ENCODE measurements around the gene ITGA3. TPM values are rescaled to one million over a fixed set of nuclear protein-coding genes. Genes with fewer than 3 reads are reported as not detected.

The ITGA3 gene
- total and polyA plus RNA-seq, 2 experiments from 2014 or later = 105 to 330 TPM

DNA sequence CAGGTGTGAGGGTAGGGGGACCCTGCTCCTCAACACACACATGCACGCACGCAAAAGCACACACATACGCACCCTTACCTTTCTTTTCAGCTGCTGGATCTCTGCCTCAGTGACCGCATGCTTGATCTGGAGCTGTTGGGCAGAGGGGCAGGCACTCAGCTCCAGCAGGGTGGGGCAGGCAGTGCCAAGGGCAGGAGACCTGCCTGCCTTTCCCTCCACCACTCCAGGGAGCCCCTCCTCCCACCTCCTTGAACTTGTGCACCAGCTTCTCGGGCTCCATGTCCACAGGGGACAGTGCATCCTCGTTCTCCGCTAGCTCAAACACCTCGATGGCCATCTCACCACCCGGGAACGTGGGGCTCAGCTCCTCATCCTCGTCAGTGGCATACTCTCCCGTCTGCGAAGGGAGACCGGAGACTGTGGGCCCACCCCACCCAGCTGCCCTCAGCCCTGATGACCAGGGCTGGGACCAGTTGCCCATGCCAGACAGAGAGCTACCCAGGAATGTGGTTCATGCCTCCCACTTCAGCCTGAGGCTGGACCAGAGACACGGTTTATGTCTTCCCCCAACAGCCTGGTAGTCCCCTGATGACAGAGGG is 83.4 kb downstream of the ITGA3 start:
- Histone ChIP-seq H3K9me2 (ENCODE audit: insufficient read depth) (no peaks in the 10 kb centered on the region), H3K79me2 (ENCODE audit: insufficient read depth) (peaks cover 39% of the 10 kb centered on the region), H3K27ac (no peak overlapping the region), H2AFZ (no peak overlapping the region), H3K4me1 (ENCODE audit: insufficient read depth) (peaks cover 5% of the 10 kb centered on the region), H3K36me3 (ENCODE audit: low read depth) (peaks cover 35% of the 10 kb centered on the region), H3K4me3 (no peak overlapping the region), H3K27me3 (replicated peaks; ENCODE audit: insufficient read depth) (no peaks in the 10 kb centered on the region), H3K9ac (no peak overlapping the region), H3K4me2 (ENCODE audit: unreplicated experiment) (no peak overlapping the region), H3F3A (ENCODE audit: insufficient read depth) (peaks cover 9% of the 10 kb centered on the region; the same call in 1 of the 2 replicates), H3K9me3 (ENCODE audit: low read depth) (no peaks in the 10 kb centered on the region), H4K20me1 (ENCODE audit: insufficient read depth) (no peaks in the 10 kb centered on the region)
- in situ Hi-C loops (cut with MboI) = no loop called here
- no peak for TF ChIP-seq EZH2phosphoT487 (IDR thresholded peaks at IDR 0.05; ENCODE audit: insufficient read depth, low read depth)
- TF ChIP-seq EZH2 (IDR thresholded peaks at IDR 0.05; ENCODE audit: insufficient read depth, poor library complexity, severe bottlenecking) = no peak
- WGBS, 2 experiments (ENCODE audit: low coverage in 1 of 2, low lambda C conversion rate in 2 of 2, missing lambda C conversion rate in 2 of 2) = 73 to 77% methylated on average over 15 of the region's 15 CpGs
- DNase-seq = no peak

Other genes with a start within 250 kb of the ITGA3 start
- gene TAC4, start 208.0 kb upstream of the ITGA3 start, total RNA-seq (2014; rRNA removed; shearing (Covaris generic)) = not detected in 2 replicates
- not detected in 2 replicates for gene TAC4, start 208.0 kb upstream of the ITGA3 start, polyA plus RNA-seq (2016; fragmentation: Nextera tagmentation; extraction: Ambion mirVana)
- gene DLX4, start 86.9 kb upstream of the ITGA3 start, total RNA-seq (2014; rRNA removed; shearing (Covaris generic)) = 0.76 TPM in 1 of 2 replicates, not detected in the other
- gene DLX4, start 86.9 kb upstream of the ITGA3 start, polyA plus RNA-seq (2016; fragmentation: Nextera tagmentation; extraction: Ambion mirVana) = 0.15 and 0.40 TPM in 2 replicates
- 0.43 and 0.51 TPM in 2 replicates for gene DLX3, start 60.9 kb upstream of the ITGA3 start, total RNA-seq (2014; rRNA removed; shearing (Covaris generic))
- gene DLX3, start 60.9 kb upstream of the ITGA3 start, polyA plus RNA-seq (2016; fragmentation: Nextera tagmentation; extraction: Ambion mirVana) = 1.0 and 1.4 TPM in 2 replicates
- 25.9 and 30.2 TPM in 2 replicates for gene PDK2, start 39.2 kb downstream of the ITGA3 start, total RNA-seq (2014; rRNA removed; shearing (Covaris generic))
- gene PDK2, start 39.2 kb downstream of the ITGA3 start, polyA plus RNA-seq (2016; fragmentation: Nextera tagmentation; extraction: Ambion mirVana) = 48.1 and 56.0 TPM in 2 replicates
- 3.0 and 4.4 TPM in 2 replicates for gene SAMD14, start 74.0 kb downstream of the ITGA3 start, total RNA-seq (2014; rRNA removed; shearing (Covaris generic))
- 1.3 TPM in 2 replicates for gene SAMD14, start 74.0 kb downstream of the ITGA3 start, polyA plus RNA-seq (2016; fragmentation: Nextera tagmentation; extraction: Ambion mirVana)
- 62.0 and 69.4 TPM in 2 replicates for gene PPP1R9B, start 94.6 kb downstream of the ITGA3 start, total RNA-seq (2014; rRNA removed; shearing (Covaris generic))
- 2.3 and 3.2 TPM in 2 replicates for gene PPP1R9B, start 94.6 kb downstream of the ITGA3 start, polyA plus RNA-seq (2016; fragmentation: Nextera tagmentation; extraction: Ambion mirVana)
- gene SGCA, start 109.9 kb downstream of the ITGA3 start, total RNA-seq (2014; rRNA removed; shearing (Covaris generic)) = 1.6 TPM in 1 of 2 replicates, not detected in the other
- 1.4 and 1.8 TPM in 2 replicates for gene SGCA, start 109.9 kb downstream of the ITGA3 start, polyA plus RNA-seq (2016; fragmentation: Nextera tagmentation; extraction: Ambion mirVana)
- 6,472 and 7,860 TPM in 2 replicates for gene COL1A1, start 145.5 kb downstream of the ITGA3 start, total RNA-seq (2014; rRNA removed; shearing (Covaris generic))
- gene COL1A1, start 145.5 kb downstream of the ITGA3 start, polyA plus RNA-seq (2016; fragmentation: Nextera tagmentation; extraction: Ambion mirVana) = 15,283 and 15,653 TPM in 2 replicates
- 0.32 TPM in 1 of 2 replicates, not detected in the other for gene TMEM92, start 218.4 kb downstream of the ITGA3 start, total RNA-seq (2014; rRNA removed; shearing (Covaris generic))
- gene TMEM92, start 218.4 kb downstream of the ITGA3 start, polyA plus RNA-seq (2016; fragmentation: Nextera tagmentation; extraction: Ambion mirVana) = 0.61 TPM in 1 of 2 replicates, not detected in the other